OCI-LY7 (cell line): ENCODE measurements around the gene ITGA3. TPM values are rescaled to one million over a fixed set of nuclear protein-coding genes. Genes with fewer than 3 reads are reported as not detected.

Experiments
- BruUV-seq: library from RNA; stranded (reverse); fragments of 400-500 nt; replicated peaks from 2 replicates; lab custom pipeline; 2021; lab: Mats Ljungman, UMichigan
- CTCF ChIA-PET: fragments of 300-600 bp; sonication (Branson Sonifier 250); formaldehyde crosslinking; loops from one replicate; lab custom pipeline; 2022; ENCODE audit warnings: antibody characterized with exemption; ENCODE audit not compliant: unreplicated experiment; lab: Charles Lee
- POLR2A ChIA-PET: fragments of 300-600 bp; sonication (Branson Sonifier 250); formaldehyde crosslinking; loops from one replicate; lab custom pipeline; 2022; ENCODE audit warnings: antibody characterized with exemption; lab: Charles Lee
- DNase-seq: peaks from one replicate; pipeline ENCODE4 v3.0.0-alpha.2; 2015; ENCODE audit warnings: low spot score
- H2AFZ ChIP-seq: fragments of 200-600 bp; sonication (generic), shearing (Covaris generic); 2 replicates; pipeline ENCODE4 v1.6.1; 2014; ENCODE audit warnings: mild to moderate bottlenecking, antibody characterized with exemption, low read length, moderate library complexity
- H3K27ac ChIP-seq: fragments of 200-600 bp; sonication (generic); 2 replicates; pipeline ENCODE4 v1.5.1; 2014; ENCODE audit warnings: mixed run types, low read depth, mild to moderate bottlenecking, moderate library complexity, low read length, inconsistent platforms; ENCODE audit not compliant: poor library complexity, severe bottlenecking
- H3K36me3 ChIP-seq: fragments of 200-600 bp; sonication (generic); 2 replicates; pipeline ENCODE4 v1.6.1; 2014; ENCODE audit warnings: mild to moderate bottlenecking, antibody characterized with exemption, low read length, moderate library complexity, mixed read lengths; ENCODE audit not compliant: insufficient read depth
- H3K4me1 ChIP-seq: fragments of 200-600 bp; sonication (generic); 2 replicates; pipeline ENCODE4 v1.5.1; 2014; ENCODE audit warnings: mild to moderate bottlenecking, low read length; ENCODE audit not compliant: insufficient read depth, poor library complexity, severe bottlenecking
- H3K4me2 ChIP-seq: fragments of 200-600 bp; sonication (generic); 2 replicates; pipeline ENCODE4 v1.6.1; 2014; ENCODE audit warnings: mild to moderate bottlenecking, low read length
- H3K4me3 ChIP-seq: fragments of 200-600 bp; sonication (generic); 2 replicates; pipeline ENCODE4 v1.5.1; 2014; ENCODE audit warnings: mild to moderate bottlenecking, low read depth, low read length; ENCODE audit not compliant: poor library complexity, severe bottlenecking
- H3K79me2 ChIP-seq: fragments of 200-600 bp; sonication (generic); 2 replicates; pipeline ENCODE4 v1.6.1; 2016; ENCODE audit warnings: low read depth, mild to moderate bottlenecking, low read length, moderate library complexity, mixed read lengths; ENCODE audit not compliant: insufficient read depth
- H3K9me2 ChIP-seq: fragments of 200-600 bp; sonication (generic); 2 replicates; pipeline ENCODE4 v1.6.1; 2016; ENCODE audit warnings: mild to moderate bottlenecking, low read length, mixed read lengths; ENCODE audit not compliant: insufficient read depth
- H3K9me3 ChIP-seq: fragments of 200-600 bp; sonication (generic); 2 replicates; pipeline ENCODE4 v1.6.1; 2014; ENCODE audit warnings: mild to moderate bottlenecking, mixed run types, low read length, mixed read lengths
- H4K20me1 ChIP-seq: fragments of 200-600 bp; sonication (generic); 2 replicates; pipeline ENCODE4 v1.6.1; 2014; ENCODE audit warnings: mild to moderate bottlenecking, antibody characterized with exemption, low read length, moderate library complexity, mixed read lengths; ENCODE audit not compliant: insufficient read depth
- EZH2phosphoT487 ChIP-seq: fragments of 200-600 bp; sonication (generic); IDR thresholded peaks from 2 replicates; pipeline ENCODE4 v1.6.1; 2018; ENCODE audit warnings: low read depth, borderline replicate concordance, mild to moderate bottlenecking, mixed run types, antibody characterized with exemption, low read length, moderate library complexity, mixed read lengths
- intact Hi-C: fragments of 100-400 bp; cut with micrococcal nuclease; formaldehyde crosslinking; loops from one replicate; pipeline ENCODE4 v1.10.0; 2022; ENCODE audit not compliant: unreplicated experiment
- total RNA-seq, 2 experiments: library from RNA; depleted of rRNA in 1 of 2; stranded (reverse); fragments of >200 nt in 1 of 2; shearing (Covaris generic) in 1 of 2; gene quantifications; 2 replicates each; pipeline ENCODE4 v1.2.3, GENCODE V29; 2014 to 2022
- TF ChIP-seq, protein P1 (sequence below): fragments of 200-600 bp; sonication (generic); conservative IDR thresholded peaks from 2 replicates; pipeline ENCODE4 v1.5.1; 2014; ENCODE audit warnings: mild to moderate bottlenecking, antibody characterized with exemption, low read length, moderate library complexity, mixed read lengths

Gene ITGA3
- total RNA-seq, 2 experiments from 2014 or later = 15.2 to 30.7 TPM

DNA sequence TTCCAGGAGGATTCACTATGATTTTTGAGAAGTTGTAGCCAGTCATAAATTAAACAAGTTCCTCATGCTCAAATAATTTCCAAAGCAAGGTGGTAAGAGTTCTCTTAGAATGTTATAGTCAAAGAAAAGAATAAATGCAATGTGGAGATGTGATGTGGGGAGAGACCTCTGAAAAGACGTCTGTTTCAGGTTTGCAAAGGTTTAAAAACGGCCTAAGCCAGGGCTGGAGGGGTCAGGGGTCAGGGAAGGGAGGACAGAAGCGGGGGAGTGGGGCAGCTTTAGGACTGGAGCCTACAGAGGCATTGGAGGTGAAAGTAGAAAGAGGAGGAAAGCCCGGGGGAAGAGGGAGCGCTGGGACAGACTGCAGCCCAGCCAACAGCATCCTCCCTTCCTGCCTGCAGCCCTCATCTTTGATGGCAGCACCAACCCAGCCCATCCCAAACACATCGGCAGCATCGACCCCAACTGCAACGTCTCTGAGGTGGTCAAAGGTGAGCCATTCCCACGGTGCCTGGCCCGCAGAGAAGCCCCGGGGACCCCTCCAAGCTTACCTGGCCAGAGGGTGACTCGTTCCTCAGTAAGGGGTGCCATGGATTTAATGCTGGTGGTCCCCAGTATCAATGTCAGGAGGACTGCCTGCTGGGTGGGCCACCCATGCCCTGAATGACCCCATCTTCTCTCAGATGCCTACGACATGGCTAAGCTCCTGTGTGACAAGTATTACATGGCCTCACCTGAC, 50.7 kb downstream of the ITGA3 start:
- CTCF ChIA-PET = no interaction called here
- no peak overlapping the region for H3K27ac ChIP-seq
- H3K9me3 ChIP-seq = no peaks in the 10 kb centered on the region
- POLR2A ChIA-PET = no interaction called here
- no peaks in the 10 kb centered on the region for H3K36me3 ChIP-seq
- no peak for DNase-seq
- H4K20me1 ChIP-seq = no peaks in the 10 kb centered on the region
- TF ChIP-seq EZH2phosphoT487 = no peak
- TF ChIP-seq, protein P1, sequence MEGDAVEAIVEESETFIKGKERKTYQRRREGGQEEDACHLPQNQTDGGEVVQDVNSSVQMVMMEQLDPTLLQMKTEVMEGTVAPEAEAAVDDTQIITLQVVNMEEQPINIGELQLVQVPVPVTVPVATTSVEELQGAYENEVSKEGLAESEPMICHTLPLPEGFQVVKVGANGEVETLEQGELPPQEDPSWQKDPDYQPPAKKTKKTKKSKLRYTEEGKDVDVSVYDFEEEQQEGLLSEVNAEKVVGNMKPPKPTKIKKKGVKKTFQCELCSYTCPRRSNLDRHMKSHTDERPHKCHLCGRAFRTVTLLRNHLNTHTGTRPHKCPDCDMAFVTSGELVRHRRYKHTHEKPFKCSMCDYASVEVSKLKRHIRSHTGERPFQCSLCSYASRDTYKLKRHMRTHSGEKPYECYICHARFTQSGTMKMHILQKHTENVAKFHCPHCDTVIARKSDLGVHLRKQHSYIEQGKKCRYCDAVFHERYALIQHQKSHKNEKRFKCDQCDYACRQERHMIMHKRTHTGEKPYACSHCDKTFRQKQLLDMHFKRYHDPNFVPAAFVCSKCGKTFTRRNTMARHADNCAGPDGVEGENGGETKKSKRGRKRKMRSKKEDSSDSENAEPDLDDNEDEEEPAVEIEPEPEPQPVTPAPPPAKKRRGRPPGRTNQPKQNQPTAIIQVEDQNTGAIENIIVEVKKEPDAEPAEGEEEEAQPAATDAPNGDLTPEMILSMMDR = no peak
- no peak overlapping the region for H3K4me3 ChIP-seq
- H3K9me2 ChIP-seq = no peaks in the 10 kb centered on the region
- H3K4me2 ChIP-seq = no peak overlapping the region
- intact Hi-C loops = no loop called here
- no peaks in the 10 kb centered on the region for H3K79me2 ChIP-seq
- no peak overlapping the region for H2AFZ ChIP-seq
- H3K4me1 ChIP-seq = no peaks in the 10 kb centered on the region
- no TSS peak for BruUV-seq

DNA sequence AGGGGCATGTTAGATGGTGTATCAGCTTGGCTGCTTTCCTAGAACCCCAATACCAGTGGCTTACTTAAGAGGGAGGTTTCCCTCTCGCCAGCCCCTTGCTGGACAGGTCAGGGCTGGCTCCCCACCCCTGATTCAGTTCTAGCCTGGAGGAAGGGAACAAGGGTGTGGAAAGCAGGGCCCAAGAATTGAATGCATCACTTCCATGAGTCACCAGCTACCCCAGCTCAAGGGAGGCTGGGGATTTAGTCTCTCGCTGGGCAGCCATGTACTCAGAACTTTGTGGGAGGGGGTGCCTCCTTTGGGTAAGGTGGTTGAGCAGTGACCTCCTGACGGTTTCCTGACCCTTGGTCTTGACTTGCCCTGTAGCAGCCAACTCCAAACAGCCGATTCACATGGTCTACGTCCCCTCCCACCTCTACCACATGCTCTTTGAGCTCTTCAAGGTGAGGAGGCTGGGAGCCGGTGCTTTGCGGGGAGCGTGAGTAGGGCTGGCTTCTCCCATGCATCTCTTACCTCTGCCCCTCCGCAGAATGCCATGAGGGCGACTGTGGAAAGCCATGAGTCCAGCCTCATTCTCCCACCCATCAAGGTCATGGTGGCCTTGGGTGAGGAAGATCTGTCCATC, 52.0 kb downstream of the ITGA3 start:
- ChIA-PET POLR2A (no interaction called here), CTCF (interaction anchor here (0.6 kb wide), 1 partner anchor 1580 kb away, joined by 4 read pairs; no protein-coding TSS in a partner anchor)
- H3K27ac ChIP-seq = no peak overlapping the region
- no peaks in the 10 kb centered on the region for H3K36me3 ChIP-seq
- no peaks in the 10 kb centered on the region for H3K9me2 ChIP-seq
- H4K20me1 ChIP-seq = no peaks in the 10 kb centered on the region
- no peak for DNase-seq
- H3K4me2 ChIP-seq = no peak overlapping the region
- TF ChIP-seq, protein P1 = no peak
- TF ChIP-seq EZH2phosphoT487 = no peak
- no peaks in the 10 kb centered on the region for H3K79me2 ChIP-seq
- H3K4me3 ChIP-seq = no peak overlapping the region
- H2AFZ ChIP-seq = no peak overlapping the region
- intact Hi-C loops = no loop called here
- BruUV-seq = no TSS peak
- H3K4me1 ChIP-seq = no peaks in the 10 kb centered on the region
- no peaks in the 10 kb centered on the region for H3K9me3 ChIP-seq

DNA sequence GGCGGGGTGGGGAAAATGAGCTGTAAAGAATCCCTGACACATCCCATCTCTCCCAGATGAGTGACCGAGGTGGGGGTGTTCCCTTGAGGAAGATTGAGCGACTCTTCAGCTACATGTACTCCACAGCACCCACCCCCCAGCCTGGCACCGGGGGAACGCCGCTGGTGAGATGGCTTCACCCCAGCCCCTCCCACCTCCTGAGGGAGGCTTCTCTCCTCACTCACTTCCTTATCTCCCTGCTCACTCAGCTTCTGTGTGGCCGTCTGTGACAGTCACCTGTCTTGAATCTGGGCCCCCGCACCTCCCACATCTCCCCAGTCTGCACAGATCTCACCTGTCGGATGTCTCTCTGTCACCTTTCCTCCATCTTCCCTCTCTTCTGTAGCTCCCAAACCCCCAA, 52.6 kb downstream of the ITGA3 start:
- H3K79me2 ChIP-seq = no peaks in the 10 kb centered on the region
- ChIA-PET POLR2A (no interaction called here), CTCF (interaction anchor here (0.5 kb wide), 1 partner anchor 16 kb away, joined by 11 read pairs; no protein-coding TSS in a partner anchor)
- no peak for DNase-seq
- H2AFZ ChIP-seq = no peak overlapping the region
- TF ChIP-seq EZH2phosphoT487 = no peak
- TF ChIP-seq, protein P1 = no peak
- H3K36me3 ChIP-seq = no peaks in the 10 kb centered on the region
- no peaks in the 10 kb centered on the region for H3K9me3 ChIP-seq
- H3K4me2 ChIP-seq = no peak overlapping the region
- H3K9me2 ChIP-seq = no peaks in the 10 kb centered on the region
- H3K27ac ChIP-seq = no peak overlapping the region
- no TSS peak for BruUV-seq
- H3K4me3 ChIP-seq = no peak overlapping the region
- no peaks in the 10 kb centered on the region for H3K4me1 ChIP-seq
- H4K20me1 ChIP-seq = no peaks in the 10 kb centered on the region
- intact Hi-C loops = no loop called here
